SK-N-SH (cell line): ENCODE measurements around the gene ARHGAP1.

Experiments
- JUND ChIP-seq: IDR thresholded peaks from 2 replicates; pipeline ENCODE4 v1.4.0; 2012
- YY1 ChIP-seq: IDR thresholded peaks from 2 replicates; pipeline ENCODE4 v1.4.0; 2012; ENCODE audit warnings: low read depth, mild to moderate bottlenecking
- TF ChIP-seq, protein P1 (sequence below): fragments of 200-600 bp; sonication (generic); IDR thresholded peaks from 2 replicates; pipeline ENCODE4 v1.6.1; 2017; ENCODE audit warnings: antibody characterized with exemption, mild to moderate bottlenecking, moderate library complexity

DNA sequence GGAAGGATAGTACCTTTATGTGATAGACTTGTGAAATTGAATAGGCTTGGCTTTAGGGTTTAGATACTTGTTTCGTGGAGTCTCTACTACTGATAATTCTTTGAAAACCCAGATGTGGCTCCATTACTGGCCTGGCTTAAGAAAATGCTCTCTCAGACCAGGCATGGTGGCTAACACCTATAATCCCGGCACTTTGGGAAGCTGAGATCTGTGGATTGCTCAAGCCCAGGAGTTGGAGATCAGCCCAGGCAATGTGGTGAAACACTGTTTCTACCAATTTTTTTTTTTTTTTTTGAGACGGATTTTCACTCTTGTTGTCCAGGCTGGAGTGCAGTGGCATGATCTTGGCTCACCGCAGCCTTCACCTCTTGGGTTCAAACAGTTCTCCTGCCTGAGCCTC lies 42.2 kb downstream of the ARHGAP1 start:
- TF ChIP-seq JUND: no peak
- no peak for TF ChIP-seq YY1
- TF ChIP-seq, protein P1, sequence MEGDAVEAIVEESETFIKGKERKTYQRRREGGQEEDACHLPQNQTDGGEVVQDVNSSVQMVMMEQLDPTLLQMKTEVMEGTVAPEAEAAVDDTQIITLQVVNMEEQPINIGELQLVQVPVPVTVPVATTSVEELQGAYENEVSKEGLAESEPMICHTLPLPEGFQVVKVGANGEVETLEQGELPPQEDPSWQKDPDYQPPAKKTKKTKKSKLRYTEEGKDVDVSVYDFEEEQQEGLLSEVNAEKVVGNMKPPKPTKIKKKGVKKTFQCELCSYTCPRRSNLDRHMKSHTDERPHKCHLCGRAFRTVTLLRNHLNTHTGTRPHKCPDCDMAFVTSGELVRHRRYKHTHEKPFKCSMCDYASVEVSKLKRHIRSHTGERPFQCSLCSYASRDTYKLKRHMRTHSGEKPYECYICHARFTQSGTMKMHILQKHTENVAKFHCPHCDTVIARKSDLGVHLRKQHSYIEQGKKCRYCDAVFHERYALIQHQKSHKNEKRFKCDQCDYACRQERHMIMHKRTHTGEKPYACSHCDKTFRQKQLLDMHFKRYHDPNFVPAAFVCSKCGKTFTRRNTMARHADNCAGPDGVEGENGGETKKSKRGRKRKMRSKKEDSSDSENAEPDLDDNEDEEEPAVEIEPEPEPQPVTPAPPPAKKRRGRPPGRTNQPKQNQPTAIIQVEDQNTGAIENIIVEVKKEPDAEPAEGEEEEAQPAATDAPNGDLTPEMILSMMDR: no peak
